GM19328 (cell line): ENCODE data around the gene MAGEL2.
"Not testable (repeated sequence)": the region's sequence is repeated elsewhere in the genome, so short reads cannot be mapped to it uniquely, and the experiment has no call there.

Experiments
- ATAC-seq: cut with Tn5 transposase; IDR thresholded peaks from one replicate; pipeline ENCODE4 v1.9.1; 2021; ENCODE audit warnings: mild to moderate bottlenecking, moderate library complexity; ENCODE audit not compliant: unreplicated experiment

MAGEL2 gene

GRCh38 chr15:23616536-23616935 lies 31.1 kb downstream of the MAGEL2 start:
- ATAC-seq = no peak

- no peak for ATAC-seq
Observed at GRCh38 chr15:23606226-23606625, 41.4 kb downstream of the MAGEL2 start.

- ATAC-seq = no peak
Observed at GRCh38 chr15:23602124-23602523, 45.5 kb downstream of the MAGEL2 start.

GRCh38 chr15:23599053-23599452 lies 48.6 kb downstream of the MAGEL2 start:
- ATAC-seq = no peak

- ATAC-seq = not testable (repeated sequence)
Observed at GRCh38 chr15:23597278-23597677, 50.4 kb downstream of the MAGEL2 start.

- ATAC-seq = no peak
Observed at GRCh38 chr15:23596736-23597135, 50.9 kb downstream of the MAGEL2 start.

- no peak for ATAC-seq
Observed at GRCh38 chr15:23595368-23595767, 52.3 kb downstream of the MAGEL2 start.

- no peak for ATAC-seq
Observed at GRCh38 chr15:23594252-23594770, 53.4 kb downstream of the MAGEL2 start.
